ENCODE measurements around the gene FRMD3.

Gene FRMD3

DNA sequence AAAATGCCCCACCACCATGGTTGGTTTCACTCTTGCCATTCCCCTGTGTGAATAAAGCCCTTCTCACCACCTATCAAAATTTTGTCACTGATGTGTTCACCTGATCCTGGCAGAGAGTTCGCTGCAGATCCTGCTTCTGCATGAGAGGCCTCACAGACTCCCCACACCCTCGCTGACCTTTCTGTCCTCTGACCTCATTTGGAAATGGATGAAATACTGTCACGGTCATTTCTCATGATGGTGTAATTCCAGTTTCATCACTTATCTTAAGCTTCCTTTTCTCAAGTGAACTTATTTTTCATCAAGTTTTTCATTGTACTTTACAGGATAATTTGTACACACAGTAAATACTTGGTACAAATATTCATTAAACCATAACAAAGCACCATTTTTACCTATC is 131.3 kb downstream of the FRMD3 start:
- H3K4me3 ChIP-seq (ENCODE audit: low read depth, low read length), result no peak overlapping the region
- TF ChIP-seq MAX (IDR thresholded peaks at IDR 0.05; ENCODE audit: low read depth, low read length), result no peak
- no peak for TF ChIP-seq CTCF (IDR thresholded peaks at IDR 0.05; ENCODE audit: low read depth, low read length)
- no peak for TF ChIP-seq MYC (IDR thresholded peaks at IDR 0.05; ENCODE audit: low read depth, low read length)
- no peak for TF ChIP-seq POLR2A (IDR thresholded peaks at IDR 0.05; ENCODE audit: extremely low read depth, insufficient read length)
- DNase-seq (ENCODE audit: low read depth), result no peak

DNA sequence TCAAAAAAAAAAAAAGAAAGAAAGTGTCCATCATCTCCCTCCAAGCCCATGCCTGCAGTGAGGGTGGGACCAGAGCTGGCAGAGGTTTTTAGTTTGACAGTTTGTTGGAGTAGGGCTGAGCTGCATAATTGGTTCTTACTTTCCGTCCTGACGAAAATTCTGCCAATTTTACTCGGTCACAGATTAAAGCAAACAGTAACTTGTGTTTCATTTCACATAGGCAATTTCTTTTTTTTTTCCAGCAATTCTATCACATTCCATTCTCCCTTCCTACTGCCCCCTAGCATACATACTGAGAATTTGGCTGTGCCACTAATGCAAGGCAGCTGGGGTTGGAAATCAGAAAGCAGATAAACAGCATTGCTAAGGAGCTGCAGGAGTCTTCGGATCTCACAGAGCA is 132.4 kb downstream of the FRMD3 start:
- no peak for DNase-seq (ENCODE audit: low read depth)
- TF ChIP-seq MYC (IDR thresholded peaks at IDR 0.05; ENCODE audit: low read depth, low read length) (no peak), CTCF (IDR thresholded peaks at IDR 0.05; ENCODE audit: low read depth, low read length) (no peak), POLR2A (IDR thresholded peaks at IDR 0.05; ENCODE audit: extremely low read depth, insufficient read length) (no peak), MAX (IDR thresholded peaks at IDR 0.05; ENCODE audit: low read depth, low read length) (no peak)
- H3K4me3 ChIP-seq (ENCODE audit: low read depth, low read length), result no peak overlapping the region

DNA sequence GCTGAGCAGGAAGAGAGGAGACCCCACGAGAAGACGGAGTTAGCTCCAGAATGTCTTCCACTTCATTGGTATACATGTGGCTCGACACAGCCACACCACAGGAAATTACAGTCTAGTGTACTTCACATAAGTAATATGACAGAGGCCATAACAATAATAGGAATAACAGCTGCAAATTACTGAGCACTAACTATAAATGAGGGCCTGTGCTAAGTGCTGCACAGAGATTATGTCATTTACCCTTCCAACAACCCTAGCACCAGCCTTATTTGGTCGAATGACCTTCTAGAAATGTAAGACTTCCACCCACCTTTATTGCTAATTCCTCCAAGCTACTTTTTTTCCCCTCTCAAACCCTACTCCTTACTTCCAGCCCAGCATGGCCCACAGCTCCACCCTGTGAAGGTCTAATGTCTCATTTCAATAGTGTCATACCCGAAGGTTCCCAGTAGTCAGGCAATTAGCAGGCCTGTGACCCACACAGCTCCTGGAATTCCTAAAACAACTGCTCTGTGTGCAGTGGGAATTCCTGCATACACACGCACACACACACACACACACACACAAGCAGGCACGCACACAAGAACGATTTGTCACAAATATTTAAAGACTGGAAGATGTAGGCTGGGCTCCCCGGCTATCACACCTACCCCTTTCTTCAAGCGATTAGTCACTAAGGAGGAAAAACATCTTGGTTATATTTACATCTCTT is 134.5 kb downstream of the FRMD3 start:
- TF ChIP-seq POLR2A (IDR thresholded peaks at IDR 0.05; ENCODE audit: extremely low read depth, insufficient read length) (no peak), MAX (IDR thresholded peaks at IDR 0.05; ENCODE audit: low read depth, low read length) (no peak), MYC (IDR thresholded peaks at IDR 0.05; ENCODE audit: low read depth, low read length) (no peak), CTCF (IDR thresholded peaks at IDR 0.05; ENCODE audit: low read depth, low read length) (no peak)
- no peak overlapping the region for H3K4me3 ChIP-seq (ENCODE audit: low read depth, low read length)
- DNase-seq (ENCODE audit: low read depth), result no peak

- no peak for DNase-seq (ENCODE audit: low read depth)
- no peak overlapping the region for H3K4me3 ChIP-seq (ENCODE audit: low read depth, low read length)
- no peak for TF ChIP-seq POLR2A (IDR thresholded peaks at IDR 0.05; ENCODE audit: extremely low read depth, insufficient read length)
- TF ChIP-seq CTCF (IDR thresholded peaks at IDR 0.05; ENCODE audit: low read depth, low read length), result no peak
- TF ChIP-seq MAX (IDR thresholded peaks at IDR 0.05; ENCODE audit: low read depth, low read length), result no peak
- no peak for TF ChIP-seq MYC (IDR thresholded peaks at IDR 0.05; ENCODE audit: low read depth, low read length)
Observed at GRCh38 chr9:83401328-83401900, 136.8 kb downstream of the FRMD3 start.

DNA sequence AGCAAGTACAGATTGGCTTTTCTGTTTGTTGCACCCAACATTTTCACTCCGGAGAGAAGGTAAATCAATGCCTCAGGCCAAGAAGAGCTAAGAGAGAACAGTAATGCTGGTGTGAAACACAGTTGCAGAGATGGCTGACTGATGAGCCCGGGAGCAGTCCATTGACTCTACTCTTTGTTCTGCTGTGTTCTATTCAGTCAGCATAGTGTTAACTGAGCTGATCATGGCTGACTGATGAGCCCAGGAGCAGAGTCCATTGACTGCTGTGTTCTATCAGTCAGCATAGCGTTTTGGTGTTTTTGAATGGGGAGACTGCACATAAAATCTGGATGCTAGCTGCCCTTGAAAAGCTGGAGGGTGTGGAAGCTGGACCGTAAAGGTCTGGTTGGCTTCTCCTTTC is 141.4 kb downstream of the FRMD3 start:
- no peak overlapping the region for H3K4me3 ChIP-seq (ENCODE audit: low read depth, low read length)
- TF ChIP-seq POLR2A (IDR thresholded peaks at IDR 0.05; ENCODE audit: extremely low read depth, insufficient read length), result no peak
- no peak for TF ChIP-seq CTCF (IDR thresholded peaks at IDR 0.05; ENCODE audit: low read depth, low read length)
- TF ChIP-seq MAX (IDR thresholded peaks at IDR 0.05; ENCODE audit: low read depth, low read length), result no peak
- TF ChIP-seq MYC (IDR thresholded peaks at IDR 0.05; ENCODE audit: low read depth, low read length), result no peak
- DNase-seq (ENCODE audit: low read depth), result no peak

Data from NB4 (cell line).